GM12878 (cell line): ENCODE data around the gene FIGNL2. TPM values are rescaled to one million over a fixed set of nuclear protein-coding genes. Genes with fewer than 3 reads are reported as not detected.

ENCODE experiments used
- ATAC-seq: fragments of 200-7000 bp; cut with Tn5 transposase; 3 replicates; pipeline ENCODE4 v1.9.1; 2020; ENCODE audit warnings: mild to moderate bottlenecking, moderate library complexity
- BruUV-seq: library from RNA; stranded (reverse); fragments of 400-500 nt; replicated peaks from 2 replicates; lab custom pipeline; 2021; lab: Mats Ljungman, UMichigan
- CTCF ChIA-PET: fragments of 300-600 bp; sonication (Branson Sonifier 250); formaldehyde crosslinking; extraction: SDS; loops from one replicate; lab custom pipeline; 2021; ENCODE audit warnings: inconsistent platforms; lab: Yijun Ruan, JAX
- POLR2A ChIA-PET: fragments of 350-600 bp; formaldehyde crosslinking; extraction: SDS; loops from one replicate; lab custom pipeline; 2021; ENCODE audit warnings: inconsistent platforms; lab: Charles Lee
- RAD21 ChIA-PET: fragments of 300-600 bp; sonication (Branson Sonifier 250); formaldehyde crosslinking; loops from one replicate; lab custom pipeline; 2023; ENCODE audit warnings: antibody characterized with exemption; ENCODE audit not compliant: unreplicated experiment; lab: Charles Lee
- SMC1A ChIA-PET: fragments of 300-600 bp; sonication (Branson Sonifier 250); formaldehyde crosslinking; loops from one replicate; lab custom pipeline; 2023; ENCODE audit not compliant: unreplicated experiment, uncharacterized antibody; lab: Charles Lee
- DNase-seq: peaks from one replicate; pipeline ENCODE4 v3.0.0-alpha.2; 2011; ENCODE audit warnings: low read depth, low spot score
- FAIRE-seq: peaks from 3 replicates; lab custom pipeline; 2011; peaks lifted over from hg19 to GRCh38; lab: Jason Lieb, UNC
- H2AFZ ChIP-seq: 2 replicates; pipeline ENCODE4 v1.6.0; 2011; ENCODE audit warnings: low read depth, low read length, control low read depth; ENCODE audit not compliant: control insufficient read depth
- H3K27ac ChIP-seq: 2 replicates; pipeline ENCODE4 v1.5.1; 2011; ENCODE audit warnings: control low read depth; ENCODE audit not compliant: control insufficient read depth, insufficient read depth
- H3K27me3 ChIP-seq, 2 experiments: replicated peaks in 1 of 2; 2 replicates each; pipeline versions ENCODE4 v1.6.0 to v1.6.1; 2011; ENCODE audit warnings: low read length in 1 of 2; ENCODE audit not compliant: control insufficient read depth in 2 of 2, insufficient read depth in 2 of 2
- H3K36me3 ChIP-seq, 2 experiments: 2 replicates each; pipeline ENCODE4 v1.5.1; 2011; ENCODE audit warnings: low read length in 1 of 2; ENCODE audit not compliant: control insufficient read depth in 2 of 2, insufficient read depth in 2 of 2
- H3K4me1 ChIP-seq: 2 replicates; pipeline ENCODE4 v1.6.1; 2011; ENCODE audit warnings: mild to moderate bottlenecking, low read length, moderate library complexity, mixed read lengths; ENCODE audit not compliant: control insufficient read depth, insufficient read depth
- H3K4me2 ChIP-seq: 2 replicates; pipeline ENCODE4 v1.6.0; 2011; ENCODE audit warnings: control low read depth; ENCODE audit not compliant: control insufficient read depth, insufficient read depth
- H3K4me3 ChIP-seq: fragments of 200-600 bp; sonication (generic); 2 replicates; pipeline ENCODE4 v1.5.1; 2016
- H3K79me2 ChIP-seq: 2 replicates; pipeline ENCODE4 v1.6.0; 2011; ENCODE audit warnings: low read length; ENCODE audit not compliant: control insufficient read depth, insufficient read depth
- H3K9ac ChIP-seq: 2 replicates; pipeline ENCODE4 v1.8.0; 2011; ENCODE audit warnings: low read length, control low read depth, mixed read lengths; ENCODE audit not compliant: control insufficient read depth, insufficient read depth
- H3K9me3 ChIP-seq: replicated peaks from 3 replicates; pipeline ENCODE4 v1.5.1; 2011; ENCODE audit warnings: mild to moderate bottlenecking, low read length; ENCODE audit not compliant: control insufficient read depth, insufficient read depth
- H4K20me1 ChIP-seq: 2 replicates; pipeline ENCODE4 v1.6.0; 2011; ENCODE audit not compliant: control insufficient read depth, insufficient read depth
- KLF5 ChIP-seq: fragments of 450-650 bp; IDR thresholded peaks from 2 replicates; pipeline ENCODE4 v1.6.1; 2014; ENCODE audit warnings: mild to moderate bottlenecking; ENCODE audit not compliant: partially characterized antibody
- NFYA ChIP-seq: IDR thresholded peaks from 2 replicates; pipeline ENCODE4 v1.6.1; 2011; ENCODE audit warnings: low read depth, mild to moderate bottlenecking, low read length, improper control_type of control experiment, borderline replicate concordance
- RFX5 ChIP-seq: IDR thresholded peaks from 2 replicates; pipeline ENCODE4 v1.6.1; 2011; ENCODE audit warnings: low read depth, low read length, improper control_type of control experiment
- ZBTB33 ChIP-seq: fragments of 450-650 bp; IDR thresholded peaks from 2 replicates; pipeline ENCODE4 v1.6.1; 2017; ENCODE audit warnings: mild to moderate bottlenecking
- WGBS: methylation state at CpG from one replicate; pipeline ENCODE4 v1.1.6; 2016; ENCODE audit warnings: low lambda C conversion rate; ENCODE audit not compliant: insufficient replicate concordance, insufficient coverage; ENCODE audit errors: missing lambda C conversion rate; 5-methylcytosine and 5-hydroxymethylcytosine counted together
- in situ Hi-C: fragments of 300-500 bp; cut with MboI; formaldehyde crosslinking; loops from 9 replicates; pipeline ENCODE4 v1.14.3; 2018; ENCODE audit warnings: mixed read lengths
- intact Hi-C: fragments of 100-400 bp; cut with micrococcal nuclease; formaldehyde crosslinking; loops from one replicate; pipeline ENCODE4 v1.14.2; 2022; ENCODE audit not compliant: unreplicated experiment
- polyA plus RNA-seq, 11 experiments: library from polyadenylated mRNA; depleted of rRNA in 4 of 11; unstranded in 6 of 11; stranded (reverse) in 5 of 11; fragments of >200 nt; fragmentation: Nextera tagmentation in 4 of 11; fragmentation: Illumina TruSeq in 1 of 11; extraction: Ambion mirVana in 4 of 11; extraction: Trizol in 1 of 11; gene quantifications; 1 replicate in 1 of 11; 2 replicates in 10 of 11; pipeline versions ENCODE4 v1.2.1 to v1.2.3, GENCODE V29; 2011 to 2016; ENCODE audit warnings: inconsistent platforms in 2 of 11, missing spikeins in 2 of 11, low read depth in 1 of 11
- total RNA-seq, 4 experiments: library from RNA; depleted of rRNA in 3 of 4; stranded (reverse); fragments of >200 nt in 3 of 4; fragmentation: Illumina TruSeq in 1 of 4; extraction: Trizol in 1 of 4; gene quantifications; 2 replicates each; pipeline versions ENCODE4 v1.2.1 to v1.2.3, GENCODE V29; 2013 to 2021
- TF ChIP-seq, protein P1 (sequence below): IDR thresholded peaks from 2 replicates; pipeline ENCODE4 v1.6.1; 2011; ENCODE audit warnings: borderline replicate concordance, low read depth, mild to moderate bottlenecking, moderate library complexity, low read length; ENCODE audit not compliant: insufficient read depth, poor library complexity, severe bottlenecking

The FIGNL2 gene
- total and polyA plus RNA-seq, 10 of the 15 experiments (the other 5 are each of a cell fraction or from before 2014, with no cell fraction given), result not detected

GRCh38 chr12:51888316-51889215, 40.0 kb upstream of the FIGNL2 start:
- H3K9me3 ChIP-seq, result no peaks in the 10 kb centered on the region; the same call in 2 of the 3 replicates
- TF ChIP-seq NFYA (no peak), RFX5 (no peak), KLF5 (no peak), ZBTB33 (no peak)
- TF ChIP-seq, protein P1, sequence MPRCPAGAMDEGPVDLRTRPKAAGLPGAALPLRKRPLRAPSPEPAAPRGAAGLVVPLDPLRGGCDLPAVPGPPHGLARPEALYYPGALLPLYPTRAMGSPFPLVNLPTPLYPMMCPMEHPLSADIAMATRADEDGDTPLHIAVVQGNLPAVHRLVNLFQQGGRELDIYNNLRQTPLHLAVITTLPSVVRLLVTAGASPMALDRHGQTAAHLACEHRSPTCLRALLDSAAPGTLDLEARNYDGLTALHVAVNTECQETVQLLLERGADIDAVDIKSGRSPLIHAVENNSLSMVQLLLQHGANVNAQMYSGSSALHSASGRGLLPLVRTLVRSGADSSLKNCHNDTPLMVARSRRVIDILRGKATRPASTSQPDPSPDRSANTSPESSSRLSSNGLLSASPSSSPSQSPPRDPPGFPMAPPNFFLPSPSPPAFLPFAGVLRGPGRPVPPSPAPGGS, result no peak
- ChIA-PET RAD21 (no interaction called here), CTCF (no interaction called here), SMC1A (no interaction called here), POLR2A (no interaction called here)
- in situ Hi-C loops, result no loop called here
- H3K4me1 ChIP-seq, result no peaks in the 10 kb centered on the region
- ATAC-seq (no peak), DNase-seq (no peak), FAIRE-seq (no peak)
- no peaks in the 10 kb centered on the region for H3K27me3 ChIP-seq
- WGBS, result 34% methylated on average over 15 of the region's 15 CpGs
- H2AFZ ChIP-seq, result no peak overlapping the region
- no peak overlapping the region for H3K4me3 ChIP-seq
- H3K27ac ChIP-seq, result no peak overlapping the region
- H4K20me1 ChIP-seq, result no peaks in the 10 kb centered on the region
- BruUV-seq, result no TSS peak
- H3K4me2 ChIP-seq, result no peak overlapping the region
- intact Hi-C loops, result no loop called here
- no peaks in the 10 kb centered on the region for H3K79me2 ChIP-seq
- H3K36me3 ChIP-seq, result no peaks in the 10 kb centered on the region
- no peak overlapping the region for H3K9ac ChIP-seq
